BE2C (cell line): ENCODE data around the gene KCNH1.

Experiments
- DNase-seq: peaks from one replicate; pipeline ENCODE4 v3.0.0-alpha.2; 2020
- H3K27me3 ChIP-seq: fragments of 250-450 bp; sonication (Bioruptor Pico); 2 replicates; pipeline ENCODE4 v1.5.1; 2020; ENCODE audit warnings: mild to moderate bottlenecking
- H3K36me3 ChIP-seq: fragments of 250-450 bp; sonication (Bioruptor Pico); 2 replicates; pipeline ENCODE4 v1.5.1; 2020; ENCODE audit warnings: mild to moderate bottlenecking
- H3K4me1 ChIP-seq: fragments of 250-450 bp; sonication (Bioruptor Pico); 2 replicates; pipeline ENCODE4 v1.5.1; 2020
- H3K4me3 ChIP-seq: 2 replicates; pipeline ENCODE4 v1.5.1; 2011; ENCODE audit warnings: low read depth, low read length
- H3K9me3 ChIP-seq: fragments of 250-450 bp; sonication (Bioruptor Pico); 2 replicates; pipeline ENCODE4 v1.5.1; 2020
- TF ChIP-seq, protein P1 (sequence below): IDR thresholded peaks from 2 replicates; pipeline ENCODE4 v1.5.1; 2012; ENCODE audit warnings: mild to moderate bottlenecking, low read depth, low read length

Gene KCNH1

GRCh38 chr1:210917560-210918169 lies 216.3 kb downstream of the KCNH1 start:
- TF ChIP-seq, protein P1, sequence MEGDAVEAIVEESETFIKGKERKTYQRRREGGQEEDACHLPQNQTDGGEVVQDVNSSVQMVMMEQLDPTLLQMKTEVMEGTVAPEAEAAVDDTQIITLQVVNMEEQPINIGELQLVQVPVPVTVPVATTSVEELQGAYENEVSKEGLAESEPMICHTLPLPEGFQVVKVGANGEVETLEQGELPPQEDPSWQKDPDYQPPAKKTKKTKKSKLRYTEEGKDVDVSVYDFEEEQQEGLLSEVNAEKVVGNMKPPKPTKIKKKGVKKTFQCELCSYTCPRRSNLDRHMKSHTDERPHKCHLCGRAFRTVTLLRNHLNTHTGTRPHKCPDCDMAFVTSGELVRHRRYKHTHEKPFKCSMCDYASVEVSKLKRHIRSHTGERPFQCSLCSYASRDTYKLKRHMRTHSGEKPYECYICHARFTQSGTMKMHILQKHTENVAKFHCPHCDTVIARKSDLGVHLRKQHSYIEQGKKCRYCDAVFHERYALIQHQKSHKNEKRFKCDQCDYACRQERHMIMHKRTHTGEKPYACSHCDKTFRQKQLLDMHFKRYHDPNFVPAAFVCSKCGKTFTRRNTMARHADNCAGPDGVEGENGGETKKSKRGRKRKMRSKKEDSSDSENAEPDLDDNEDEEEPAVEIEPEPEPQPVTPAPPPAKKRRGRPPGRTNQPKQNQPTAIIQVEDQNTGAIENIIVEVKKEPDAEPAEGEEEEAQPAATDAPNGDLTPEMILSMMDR, result no peak

DNA sequence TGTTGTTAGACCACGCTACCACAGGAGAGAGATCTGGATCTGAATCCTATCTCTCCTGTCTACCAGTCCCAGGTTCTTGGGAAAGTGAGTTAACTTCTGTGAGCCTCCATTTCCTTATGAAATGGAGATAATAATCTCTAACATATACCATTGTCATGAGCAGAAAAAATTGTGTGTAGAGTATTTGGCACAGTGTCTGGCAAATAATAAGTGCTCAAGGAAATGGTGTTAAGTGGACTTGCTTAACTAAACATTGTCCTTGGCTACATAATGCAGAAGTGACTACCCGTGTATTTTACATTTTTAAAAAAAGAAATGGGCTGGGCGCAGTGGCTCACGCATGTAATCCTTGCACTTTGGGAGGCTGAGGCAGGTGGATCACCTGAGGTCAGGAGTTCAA lies 217.4 kb downstream of the KCNH1 start:
- H3K27me3 ChIP-seq, result no peaks in the 10 kb centered on the region
- H3K36me3 ChIP-seq, result no peaks in the 10 kb centered on the region
- TF ChIP-seq, protein P1, result no peak
- H3K9me3 ChIP-seq, result no peaks in the 10 kb centered on the region; the same call in 1 of the 2 replicates
- no peak for DNase-seq
- no peak overlapping the region for H3K4me3 ChIP-seq
- peaks cover 6% of the 10 kb centered on the region; the same call in 1 of the 2 replicates for H3K4me1 ChIP-seq

More at GRCh38 chr1:210917560-210918169, 216.3 kb downstream of the KCNH1 start:
- H3K9me3 ChIP-seq, result no peaks in the 10 kb centered on the region; the same call in 1 of the 2 replicates
- peaks cover 6% of the 10 kb centered on the region; the same call in 1 of the 2 replicates for H3K4me1 ChIP-seq
- no peaks in the 10 kb centered on the region for H3K27me3 ChIP-seq
- no peak for DNase-seq
- H3K36me3 ChIP-seq, result no peaks in the 10 kb centered on the region
- H3K4me3 ChIP-seq, result no peak overlapping the region

GRCh38 chr1:210915890-210916507 lies 217.9 kb downstream of the KCNH1 start:
- TF ChIP-seq, protein P1, result no peak
- H3K9me3 ChIP-seq, result no peaks in the 10 kb centered on the region; the same call in 1 of the 2 replicates
- DNase-seq, result no peak
- no peak overlapping the region for H3K4me3 ChIP-seq
- no peaks in the 10 kb centered on the region for H3K27me3 ChIP-seq
- H3K4me1 ChIP-seq, result peaks cover 6% of the 10 kb centered on the region; the same call in 1 of the 2 replicates
- H3K36me3 ChIP-seq, result no peaks in the 10 kb centered on the region

- no peaks in the 10 kb centered on the region for H3K27me3 ChIP-seq
- DNase-seq, result no peak
- TF ChIP-seq, protein P1, result no peak
Observed at GRCh38 chr1:210912752-210913151, 221.2 kb downstream of the KCNH1 start.

DNA sequence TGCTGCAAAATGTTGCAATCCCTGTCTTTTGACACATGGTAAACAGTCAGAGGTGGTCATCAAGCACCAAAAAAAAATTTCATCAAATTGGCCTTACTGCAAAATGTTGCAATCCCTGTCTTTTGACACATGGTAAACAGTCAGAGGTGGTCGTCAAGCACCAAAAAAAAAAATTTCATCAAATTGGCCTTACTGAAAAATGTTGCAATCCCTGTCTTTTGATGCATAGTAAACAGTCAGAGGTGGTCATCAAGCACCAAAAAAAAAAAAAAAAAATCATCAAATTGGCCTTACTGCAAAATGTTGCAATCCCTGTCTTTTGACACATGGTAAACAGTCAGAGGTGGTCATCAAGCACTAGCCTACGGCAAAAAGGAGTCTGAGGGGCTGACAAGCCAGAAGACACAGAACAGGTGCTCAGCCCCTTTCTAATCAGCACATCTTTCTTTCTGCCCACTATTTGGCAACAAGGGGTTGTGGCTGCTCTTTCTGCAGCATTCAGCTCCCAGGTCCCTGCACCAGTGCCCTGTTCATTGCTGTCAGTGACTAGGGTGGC lies 223.8 kb downstream of the KCNH1 start:
- DNase-seq, result no peak
- Histone ChIP-seq H3K4me1 (no peaks in the 10 kb centered on the region), H3K27me3 (no peaks in the 10 kb centered on the region), H3K36me3 (no peaks in the 10 kb centered on the region), H3K9me3 (no peaks in the 10 kb centered on the region), H3K4me3 (no peak overlapping the region)
- TF ChIP-seq, protein P1, result no peak

More at GRCh38 chr1:210912752-210913151, 221.2 kb downstream of the KCNH1 start:
- Histone ChIP-seq H3K4me3 (no peak overlapping the region), H3K4me1 (peaks cover 6% of the 10 kb centered on the region; the same call in 1 of the 2 replicates), H3K9me3 (no peaks in the 10 kb centered on the region), H3K36me3 (no peaks in the 10 kb centered on the region)

- TF ChIP-seq, protein P1, result no peak
- no peaks in the 10 kb centered on the region for H3K36me3 ChIP-seq
- no peaks in the 10 kb centered on the region for H3K9me3 ChIP-seq
- H3K4me1 ChIP-seq, result no peaks in the 10 kb centered on the region
- peaks cover under 1% of the 10 kb centered on the region; the same call in 1 of the 2 replicates for H3K27me3 ChIP-seq
- H3K4me3 ChIP-seq, result no peak overlapping the region
- DNase-seq, result no peak
Observed at GRCh38 chr1:210908791-210909190, 225.2 kb downstream of the KCNH1 start.
